ENCODE data around the gene PDZK1IP1. TPM values are rescaled to one million over a fixed set of nuclear protein-coding genes. Genes with fewer than 3 reads are reported as not detected.
A peak's percentile ranks its signal among the peaks of the same experiment; 100 is the strongest.

Gene PDZK1IP1, protein sequence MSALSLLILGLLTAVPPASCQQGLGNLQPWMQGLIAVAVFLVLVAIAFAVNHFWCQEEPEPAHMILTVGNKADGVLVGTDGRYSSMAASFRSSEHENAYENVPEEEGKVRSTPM
- total RNA-seq (2014; rRNA removed; shearing (Covaris generic)) = not detected in 2 replicates

DNA sequence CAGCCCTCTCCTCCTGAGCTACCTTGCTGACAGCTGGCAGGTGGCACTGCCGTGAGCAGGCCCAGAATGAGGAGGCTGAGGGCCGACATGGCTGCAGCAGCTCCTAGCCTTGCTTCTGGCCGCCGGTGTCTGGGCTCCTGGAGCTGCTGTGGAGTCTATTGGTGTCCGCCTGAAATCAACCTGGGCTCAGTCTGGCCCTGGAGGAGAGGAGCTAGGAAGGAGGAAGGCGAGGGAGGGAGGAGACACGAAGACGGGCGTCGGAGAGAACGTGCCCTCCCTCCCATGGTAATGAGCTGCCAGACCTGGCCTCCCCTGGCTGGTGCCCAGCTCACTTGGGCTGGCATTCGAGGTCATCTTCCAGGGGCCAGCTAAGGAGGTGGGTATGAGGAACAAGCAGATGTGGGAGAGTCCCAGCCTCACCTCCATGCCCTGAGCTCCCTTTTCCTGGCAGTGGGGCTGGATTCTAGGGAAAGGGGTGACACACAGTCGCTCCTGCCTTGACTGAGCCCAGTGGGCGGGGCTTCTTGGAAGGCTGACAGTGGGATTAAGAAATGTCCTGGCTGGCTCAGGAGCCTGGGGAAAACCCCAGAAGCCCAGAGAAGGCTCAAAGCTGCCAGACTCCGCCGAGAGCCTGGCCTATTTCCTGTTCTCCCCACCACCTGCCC, at the start of gene PDZK1IP1:
Gene PDZK1IP1, minus strand, starts transcription at position 193 of the 665 bp plus-strand sequence. Its CDS starts 104 bp downstream, at position 89.
- DNase-seq (ENCODE audit: low read depth) = peak; percentile 88

DNA sequence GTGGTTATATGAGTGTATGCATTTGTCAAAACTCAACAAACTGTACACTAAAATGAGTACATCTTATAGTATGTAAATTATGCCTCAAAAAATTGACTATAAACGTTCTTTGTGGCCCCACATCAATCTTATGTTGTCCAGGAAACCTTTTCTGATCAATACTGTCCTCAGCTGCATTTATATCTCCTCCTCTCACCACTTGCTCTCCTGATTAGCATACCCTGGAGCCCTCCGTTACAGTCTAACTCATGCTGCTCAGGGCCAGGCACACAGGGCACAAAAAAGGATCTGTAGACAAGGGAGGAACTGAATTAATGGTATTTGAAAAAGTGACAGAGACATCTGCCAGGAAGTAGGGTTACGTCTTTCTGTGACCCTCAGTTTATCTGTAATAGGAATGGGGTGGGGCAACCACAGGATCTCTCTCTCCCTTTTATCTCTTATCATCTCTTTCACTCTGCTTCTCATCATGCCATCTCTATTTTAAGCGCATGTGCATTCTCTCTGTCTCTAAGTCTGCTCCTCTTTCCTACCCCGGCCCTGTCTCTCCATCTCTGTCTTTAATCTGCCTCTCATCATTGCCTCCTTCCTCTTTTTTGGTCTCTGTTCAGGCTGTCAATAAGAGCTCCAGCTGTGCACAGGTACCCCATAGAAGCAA, 49.2 kb upstream of the PDZK1IP1 start:
- DNase-seq (ENCODE audit: low read depth) = no peak

DNA sequence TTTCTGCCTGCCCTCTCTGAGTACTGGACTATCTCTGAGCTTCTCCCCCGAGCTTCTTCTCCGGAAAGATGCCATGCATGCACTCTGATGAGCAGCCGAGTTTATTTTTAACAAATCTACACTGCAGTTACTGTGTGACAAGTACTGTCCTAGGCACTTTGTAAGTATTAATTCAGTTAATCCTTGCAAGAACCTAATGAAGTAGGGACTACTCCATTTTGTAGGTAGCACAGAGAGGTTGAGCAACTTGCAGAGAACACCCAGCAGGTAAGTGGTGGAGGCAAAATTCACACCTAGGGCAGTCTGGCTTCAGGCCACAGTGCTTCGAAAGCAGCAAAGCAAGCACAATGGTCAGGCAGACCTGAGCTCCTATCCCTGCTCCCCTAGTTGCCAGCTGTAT, 46.0 kb upstream of the PDZK1IP1 start:
- DNase-seq (ENCODE audit: low read depth) = no peak

DNA sequence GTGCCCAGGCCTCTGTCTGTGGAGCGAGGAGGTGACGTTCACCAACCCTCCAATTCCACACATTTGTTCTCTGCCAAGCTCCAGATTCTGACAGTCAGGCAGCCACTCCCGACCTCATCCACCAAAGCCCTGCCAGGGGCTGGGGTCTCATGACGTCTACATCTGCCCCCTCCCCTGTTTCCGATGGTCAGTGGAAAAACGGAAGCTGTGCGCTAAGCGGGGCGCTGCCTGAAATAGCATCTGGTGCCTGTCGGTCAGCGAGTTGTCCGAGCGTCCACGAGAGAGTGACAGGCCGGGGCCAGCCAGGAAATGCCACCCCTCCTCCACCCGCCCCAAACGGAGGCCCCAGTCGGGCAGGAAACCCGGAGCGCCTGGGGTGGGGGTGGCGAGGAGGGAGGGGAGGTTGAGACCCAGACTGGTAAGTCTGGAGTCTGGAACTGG, 45.4 kb upstream of the PDZK1IP1 start:
- no peak for DNase-seq (ENCODE audit: low read depth)

DNA sequence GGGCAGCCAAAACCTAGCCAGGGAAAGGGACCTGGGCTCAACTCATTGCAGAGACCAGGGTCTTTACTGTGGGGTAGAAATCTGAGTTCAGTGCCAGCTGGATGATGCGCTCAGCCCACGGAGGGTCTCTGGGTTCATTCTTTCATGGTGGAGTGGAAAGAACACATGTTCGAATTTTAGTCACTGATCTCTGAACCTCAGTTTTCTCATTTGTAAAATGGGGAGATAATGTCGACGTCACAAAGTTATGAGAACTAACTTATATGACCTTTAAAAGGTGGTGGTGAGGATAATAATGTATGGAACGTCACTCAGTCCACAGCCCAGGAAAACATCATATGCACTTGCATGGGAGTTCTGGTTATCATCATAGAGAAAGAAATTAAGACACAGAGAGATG, 43.4 kb upstream of the PDZK1IP1 start:
- DNase-seq (ENCODE audit: low read depth) = no peak

DNA sequence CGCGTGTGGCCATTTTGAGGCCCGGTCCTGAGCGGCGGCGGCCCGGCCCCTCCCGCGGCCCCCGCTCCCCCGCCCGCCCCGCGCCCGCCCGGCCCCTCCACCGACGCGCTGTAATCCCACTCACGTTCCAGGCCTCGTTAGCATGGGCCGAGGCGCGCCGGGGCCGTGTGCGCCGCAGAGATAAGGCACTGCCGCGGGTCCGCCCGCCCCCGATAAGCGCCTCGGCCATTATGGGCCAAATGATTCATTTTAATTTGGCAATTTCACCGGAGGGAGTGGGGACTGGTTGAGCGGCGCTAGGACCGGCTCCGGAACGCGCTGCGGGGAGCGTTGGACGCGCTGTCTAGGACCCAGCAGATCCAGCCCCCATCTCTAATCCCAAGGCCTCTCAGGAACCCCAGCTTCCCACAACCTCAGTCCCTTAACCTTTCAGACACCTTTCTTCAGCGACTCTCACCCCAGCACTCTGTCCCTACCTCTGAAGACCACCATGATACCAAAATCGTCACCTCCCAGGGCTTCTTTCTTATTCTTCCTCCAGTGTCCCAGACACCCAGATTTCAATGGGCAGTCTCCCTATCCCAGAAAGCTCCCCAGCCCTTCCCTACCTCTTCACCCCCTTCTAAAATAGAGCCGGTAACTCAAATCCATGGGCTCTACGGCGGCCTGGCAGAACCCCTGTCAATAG, 42.5 kb upstream of the PDZK1IP1 start, which contains the start of gene TAL1:
Gene TAL1, minus strand, starts transcription at position 39 of the 688 bp plus-strand sequence. CDS start 6,337 bp downstream, outside the sequence.
- DNase-seq (ENCODE audit: low read depth) = no peak

DNA sequence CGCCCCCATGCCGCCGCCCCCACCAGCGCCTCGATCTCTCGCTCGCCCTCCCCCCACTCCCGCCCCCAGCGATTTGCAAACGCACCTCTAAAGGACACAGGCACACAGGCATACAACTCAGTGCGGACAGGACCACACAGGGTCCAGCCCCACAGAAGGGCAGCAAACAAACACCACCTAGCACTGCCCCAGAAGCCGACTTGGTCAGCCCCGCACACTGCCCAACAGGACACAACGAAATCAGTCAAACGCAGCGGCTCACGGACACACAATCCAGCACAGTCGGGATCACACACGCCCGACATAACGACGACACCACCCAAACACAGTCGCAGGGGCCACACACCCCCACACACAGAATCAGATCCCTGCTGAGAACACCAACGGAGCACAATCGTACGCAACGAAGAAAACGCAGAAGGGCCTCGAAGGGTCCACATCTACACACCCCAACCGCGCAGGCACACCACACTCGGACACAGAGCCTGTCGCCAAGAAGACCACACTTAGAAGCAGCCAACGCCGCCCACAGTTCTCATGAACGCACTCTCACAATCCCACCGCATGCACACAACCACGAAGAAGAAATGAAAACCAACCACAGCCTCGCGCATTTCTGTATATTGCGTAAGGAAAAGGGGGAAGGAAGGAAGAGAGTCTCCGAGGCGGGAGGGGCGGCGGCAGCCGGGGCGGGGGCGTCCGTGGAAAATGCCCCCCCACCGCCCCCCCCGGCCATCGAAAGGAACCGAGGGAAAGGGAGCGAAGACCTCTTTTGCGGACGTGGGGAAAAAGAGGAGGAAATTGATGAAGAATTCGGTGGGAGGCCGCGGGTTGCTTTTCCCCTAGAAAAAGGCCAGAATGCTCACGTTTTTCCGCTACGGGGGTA, 41.7 kb upstream of the PDZK1IP1 start:
- peak; percentile 44 for DNase-seq (ENCODE audit: low read depth)

DNA sequence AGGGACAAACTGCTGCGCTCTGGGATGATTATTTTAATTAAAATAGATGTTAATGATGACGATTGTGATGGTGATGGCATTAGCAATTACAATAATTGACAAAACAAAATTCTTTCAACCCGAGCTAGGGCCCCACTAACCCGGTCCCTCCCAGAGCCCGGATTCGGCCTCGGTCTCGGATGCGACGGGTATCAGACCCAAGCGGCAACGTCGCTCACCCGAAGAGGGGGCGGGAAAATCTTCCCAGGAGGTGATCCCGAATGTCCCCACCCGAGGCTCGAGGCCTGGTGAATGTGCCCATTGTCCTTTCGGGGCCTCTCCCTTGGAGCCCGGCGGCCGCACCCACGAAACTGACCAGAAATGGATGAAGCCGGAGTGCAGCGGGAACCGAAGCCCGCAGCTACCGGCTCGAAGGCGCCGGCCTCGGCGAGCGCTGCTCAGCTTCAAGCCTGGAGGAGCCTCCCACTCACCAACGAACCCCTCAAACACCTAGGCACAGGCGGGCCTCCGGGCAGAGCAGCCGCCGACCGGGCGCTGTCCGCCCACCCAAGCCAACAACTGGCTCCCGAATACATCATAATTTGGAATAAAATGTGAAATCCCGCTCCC, 41.0 kb upstream of the PDZK1IP1 start:
- DNase-seq (ENCODE audit: low read depth) = peak; percentile 30

DNA sequence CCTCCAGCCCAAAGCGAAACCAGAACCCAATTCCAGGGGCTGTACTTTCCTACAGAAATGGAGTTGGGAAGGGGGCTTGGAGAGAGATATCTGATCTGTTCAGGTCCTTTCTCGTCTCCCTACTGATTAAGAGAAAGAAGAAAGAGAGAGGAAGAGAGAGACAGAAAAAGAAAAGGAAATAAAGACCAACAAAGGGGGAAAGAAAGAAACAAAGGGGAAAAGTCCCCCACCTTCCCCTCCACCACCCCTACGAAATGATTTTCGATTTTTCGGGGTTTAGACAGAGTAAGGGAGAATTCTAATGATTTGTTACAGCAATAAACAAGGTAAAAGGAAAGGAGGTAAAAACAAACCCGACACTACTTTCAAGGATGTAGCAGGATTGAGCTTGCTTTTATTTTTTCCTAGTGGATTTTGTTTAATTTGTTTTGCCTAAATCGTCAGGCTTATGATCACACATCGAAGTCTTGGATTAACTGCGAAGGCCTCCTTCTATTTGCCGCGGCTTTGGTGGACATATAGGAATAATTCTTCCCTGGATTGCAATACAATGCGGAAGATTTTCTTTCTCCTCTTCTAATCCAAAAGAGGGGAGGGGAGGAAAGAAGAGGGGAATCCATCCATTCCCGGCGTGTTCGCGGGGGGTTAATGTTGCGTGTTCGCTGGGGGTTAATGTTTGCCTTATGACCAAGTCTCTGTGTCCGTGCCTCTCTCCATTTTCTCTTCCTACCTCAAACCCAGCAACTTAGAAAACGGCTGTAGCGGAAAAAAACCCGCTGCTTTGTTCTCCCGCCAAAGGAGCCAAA, 40.3 kb upstream of the PDZK1IP1 start:
- no peak for DNase-seq (ENCODE audit: low read depth)

DNA sequence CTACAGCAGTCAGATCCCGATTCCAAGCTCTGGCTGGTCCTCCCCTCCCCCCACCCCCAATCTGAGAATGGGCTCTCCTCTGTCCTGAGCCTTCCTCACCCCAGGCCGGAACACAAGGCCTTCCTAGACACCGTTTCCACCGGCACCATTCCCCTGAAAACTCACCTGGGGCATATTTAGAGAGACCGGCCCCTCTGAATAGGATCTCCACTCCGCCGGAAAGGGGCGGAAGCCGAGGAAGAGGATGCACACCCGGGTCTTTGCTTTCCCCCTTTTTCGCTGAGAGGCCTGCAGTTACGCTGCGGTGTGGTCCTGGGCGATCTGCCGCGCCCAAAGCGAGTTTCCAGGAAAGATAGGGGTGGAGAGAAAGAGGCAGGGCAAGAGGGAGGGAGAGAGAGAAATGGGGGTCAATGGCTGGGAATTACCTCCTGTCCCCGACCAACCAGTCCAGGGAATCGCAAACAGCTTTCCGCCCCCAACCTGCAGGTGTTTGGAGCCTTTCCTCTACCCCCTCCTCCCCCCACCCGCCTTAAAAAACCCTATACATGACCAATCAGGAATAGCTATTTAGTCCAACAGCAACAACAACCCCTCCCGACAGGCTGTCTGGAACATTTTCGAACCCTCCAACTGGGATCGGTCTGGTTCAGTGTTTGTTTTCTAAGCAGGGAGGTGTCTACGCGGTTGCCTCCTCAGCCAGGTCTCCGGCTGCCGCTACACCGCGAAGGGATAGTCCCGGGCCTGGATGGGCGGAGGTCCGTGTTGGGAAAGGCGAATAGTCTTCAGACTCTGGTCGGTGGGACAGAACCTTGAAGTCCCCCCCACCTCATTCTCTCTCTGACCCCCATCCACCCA, 39.4 kb upstream of the PDZK1IP1 start:
- DNase-seq (ENCODE audit: low read depth) = no peak

DNA sequence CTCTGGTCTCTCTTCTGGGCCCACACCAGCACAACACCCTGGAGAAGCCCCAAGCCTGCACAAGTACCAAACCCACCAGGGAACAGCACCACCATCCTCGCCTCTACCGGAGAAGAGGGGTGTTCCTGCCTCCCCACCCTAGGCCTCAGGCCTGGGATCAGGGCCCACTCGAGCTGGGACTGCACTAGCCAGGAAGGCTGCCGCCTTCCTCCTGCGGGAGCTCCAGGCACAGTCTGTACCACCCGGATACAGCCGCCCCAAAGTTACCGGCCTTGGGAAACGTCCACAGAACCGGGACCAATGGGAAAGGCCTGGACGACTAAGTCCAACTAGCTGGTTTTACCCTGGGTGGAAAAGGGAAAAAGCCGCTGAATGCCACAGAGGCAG, 38.8 kb upstream of the PDZK1IP1 start:
- no peak for DNase-seq (ENCODE audit: low read depth)

DNA sequence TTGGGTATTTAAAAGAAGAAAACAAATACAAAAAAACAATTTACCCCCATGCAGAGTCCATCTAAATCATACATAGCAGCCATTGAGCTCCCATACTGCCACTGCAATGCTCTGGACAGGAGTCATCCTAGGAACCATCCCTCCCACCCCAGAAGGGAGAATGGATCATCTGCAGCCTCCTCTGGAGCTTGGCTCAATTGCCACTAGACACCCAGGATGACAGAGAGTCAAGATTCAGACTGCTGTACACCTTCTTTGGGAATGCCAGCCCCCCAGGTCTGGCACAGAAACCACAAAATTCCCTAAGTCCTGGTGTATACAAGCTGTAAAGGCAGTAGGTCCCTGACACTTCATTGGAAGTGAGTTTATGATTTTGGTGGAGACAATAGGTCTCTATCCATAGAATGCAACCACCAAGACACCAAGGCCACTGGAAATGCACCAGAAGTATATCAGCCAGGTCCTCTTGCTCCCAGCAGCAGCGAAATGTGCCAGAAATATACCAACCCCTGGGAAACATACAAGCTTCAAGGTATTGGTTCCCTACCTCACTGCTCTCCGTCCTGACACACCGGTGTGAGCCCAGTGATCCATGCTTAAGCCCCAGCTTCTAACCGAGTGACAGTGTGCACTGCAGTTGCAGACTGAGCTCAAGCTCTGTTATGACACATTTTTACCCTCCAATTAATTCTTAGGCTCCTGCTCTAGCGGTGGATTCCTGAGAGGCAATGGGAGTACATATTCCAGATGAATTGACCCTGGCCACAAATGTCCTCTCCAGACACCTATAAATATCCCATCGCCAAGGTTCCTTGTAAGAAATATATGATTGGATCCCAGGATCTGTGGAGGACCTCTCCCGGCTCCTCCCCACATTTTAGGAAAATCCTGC, 37.8 kb upstream of the PDZK1IP1 start:
- no peak for DNase-seq (ENCODE audit: low read depth)

DNA sequence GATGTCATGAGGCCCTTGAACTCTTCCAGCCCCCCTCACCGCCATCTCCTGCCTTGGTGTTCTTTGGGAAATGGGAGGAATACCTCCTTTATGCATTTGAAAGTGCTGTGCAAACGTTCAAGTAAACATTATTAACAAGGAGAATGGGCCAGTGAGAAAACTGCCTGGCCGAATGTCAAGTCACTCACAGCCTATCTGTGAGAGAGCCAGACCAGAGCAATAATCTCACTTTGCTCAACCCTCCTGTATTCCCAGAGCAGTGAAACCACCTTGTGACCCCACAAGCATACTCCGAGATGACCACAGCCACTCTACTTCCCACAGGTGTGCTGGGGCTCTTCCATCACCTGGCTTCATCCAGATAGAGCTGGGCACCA, 37.0 kb upstream of the PDZK1IP1 start:
- no peak for DNase-seq (ENCODE audit: low read depth)

DNA sequence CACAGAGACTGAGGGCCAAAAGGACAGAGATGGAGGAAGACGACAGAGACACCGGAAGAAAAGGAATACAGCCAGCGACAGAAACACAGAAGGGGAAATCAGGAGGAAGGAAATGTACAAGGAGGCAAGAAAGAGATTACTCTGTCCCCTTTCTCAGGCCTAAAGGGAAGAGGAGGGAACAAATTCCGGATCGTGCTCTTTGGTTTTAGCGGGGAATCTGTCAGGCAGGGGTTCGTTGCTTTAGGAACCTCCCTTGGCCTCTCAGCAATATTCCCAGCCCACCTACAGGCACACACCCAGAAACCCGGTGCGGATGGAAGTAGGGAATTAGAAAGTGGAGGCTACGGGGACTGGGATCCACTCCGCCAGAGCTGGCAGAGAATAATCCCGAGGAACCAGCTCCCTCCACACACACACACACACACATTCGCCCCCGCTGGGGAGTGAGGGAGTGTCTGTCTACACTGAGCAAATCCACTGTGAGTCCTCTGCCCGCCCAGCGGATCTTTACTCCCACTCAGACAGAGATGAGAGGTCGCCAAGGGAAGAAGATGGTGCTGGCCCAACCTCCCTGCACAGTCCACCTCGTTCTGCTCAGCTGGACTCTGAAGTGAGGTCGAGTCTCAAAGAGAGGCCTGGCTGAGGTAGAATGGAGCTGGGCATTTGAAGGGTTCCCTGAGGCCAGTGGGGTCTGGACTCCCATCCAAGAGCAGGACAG, 36.4 kb upstream of the PDZK1IP1 start:
- no peak for DNase-seq (ENCODE audit: low read depth)

DNA sequence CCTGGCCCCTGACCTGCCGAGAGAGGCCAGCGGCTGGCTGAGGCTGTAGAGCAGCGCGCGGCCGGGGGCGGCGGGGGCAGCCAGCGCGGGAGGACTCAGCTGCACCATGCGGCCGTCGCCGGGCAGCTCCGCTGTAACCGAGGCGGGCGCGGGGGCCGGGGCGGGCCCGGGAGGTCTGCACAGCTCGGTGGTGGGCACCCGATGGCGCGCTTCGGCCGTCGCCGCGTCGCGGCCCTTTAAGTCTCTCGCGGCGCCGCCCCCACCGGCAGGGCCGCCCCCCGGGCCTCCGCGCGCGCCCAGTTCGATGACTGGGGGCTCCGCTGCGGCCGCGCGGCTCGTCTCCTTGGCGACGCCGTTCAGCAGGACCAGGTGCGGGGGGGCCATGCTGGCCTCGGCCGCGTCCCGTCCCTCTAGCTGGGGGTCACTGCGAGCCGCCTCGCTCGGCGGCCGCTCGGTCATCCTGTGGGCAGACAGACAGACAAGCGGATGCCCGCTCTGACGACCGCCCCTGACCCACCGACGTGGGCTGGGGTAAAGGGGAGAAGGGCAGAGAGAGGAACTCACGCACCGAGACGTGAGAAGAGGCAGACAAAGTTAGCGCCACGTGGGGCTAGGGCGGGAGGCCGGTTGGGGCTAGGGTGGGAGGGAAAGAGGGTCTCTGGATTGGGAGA, 35.7 kb upstream of the PDZK1IP1 start:
- peak; percentile 22 for DNase-seq (ENCODE audit: low read depth)

DNA sequence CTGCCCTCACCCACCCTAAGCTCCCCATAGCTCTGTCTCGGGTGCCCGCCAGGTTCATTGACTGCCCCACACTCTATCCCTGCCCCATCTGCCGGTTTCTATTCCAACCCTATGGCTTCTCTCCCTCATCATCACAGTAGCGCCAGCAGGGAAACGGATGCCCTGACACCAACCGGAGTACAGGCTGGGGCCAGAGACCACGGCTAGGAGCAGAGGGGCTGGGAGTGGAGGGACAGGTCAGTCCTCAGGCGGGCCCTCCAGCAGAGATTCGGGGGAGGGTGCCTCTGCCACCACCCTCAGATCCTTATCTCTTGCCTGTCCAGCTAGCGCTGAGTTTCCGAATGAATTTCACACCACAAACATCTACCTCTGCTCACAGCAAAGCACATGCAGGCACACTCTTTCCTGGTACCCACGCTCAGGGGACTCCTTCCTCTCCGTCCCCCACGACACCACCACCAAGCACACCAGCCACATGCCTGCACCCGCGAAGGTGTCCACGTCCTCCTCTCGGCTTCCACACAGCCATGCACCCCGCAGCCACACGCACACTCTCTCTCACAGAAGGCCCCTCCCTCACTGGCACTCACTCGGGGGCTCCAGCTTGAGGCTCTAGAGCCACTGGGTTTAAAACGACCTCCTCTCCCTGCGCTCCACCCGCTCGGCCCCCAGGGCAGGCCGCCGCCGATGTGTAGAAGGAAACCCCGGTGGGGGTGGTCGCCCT, 35.0 kb upstream of the PDZK1IP1 start:
- DNase-seq (ENCODE audit: low read depth) = no peak

All from Daoy (cell line).